SU-DHL-6 (cell line): ENCODE measurements around the gene COBL.

Source experiments
- H2AFZ ChIP-seq: fragments of 200-600 bp; sonication (generic); 2 replicates; pipeline ENCODE4 v1.6.1; 2014; ENCODE audit warnings: low read depth, mild to moderate bottlenecking, moderate library complexity, mixed read lengths, antibody characterized with exemption, low read length; ENCODE audit not compliant: severe bottlenecking
- H3F3A ChIP-seq: fragments of 200-600 bp; shearing (Covaris generic); 2 replicates; pipeline ENCODE4 v1.6.0; 2016; ENCODE audit warnings: antibody characterized with exemption, mild to moderate bottlenecking; ENCODE audit not compliant: insufficient read depth
- H3K27ac ChIP-seq: fragments of 200-600 bp; sonication (generic); 2 replicates; pipeline ENCODE4 v1.5.1; 2016; ENCODE audit warnings: low read depth, mild to moderate bottlenecking, low read length, moderate library complexity, mixed read lengths
- H3K27me3 ChIP-seq: fragments of 200-600 bp; sonication (generic), shearing (Covaris generic); 2 replicates; pipeline ENCODE4 v1.6.0; 2014; ENCODE audit warnings: mild to moderate bottlenecking, low read length
- H3K36me3 ChIP-seq: fragments of 200-600 bp; sonication (generic); 2 replicates; pipeline ENCODE4 v1.6.1; 2014; ENCODE audit warnings: mild to moderate bottlenecking, low read length, mixed read lengths
- H3K4me2 ChIP-seq: fragments of 300-600, 200-600 bp; shearing (Covaris generic), sonication (generic); 2 replicates; pipeline ENCODE4 v1.6.0; 2014; ENCODE audit warnings: low read length, low read depth, mild to moderate bottlenecking; ENCODE audit not compliant: poor library complexity, severe bottlenecking
- H3K4me3 ChIP-seq: fragments of 200-600 bp; sonication (generic); 2 replicates; pipeline ENCODE4 v1.5.1; 2014; ENCODE audit warnings: antibody characterized with exemption, low read length, mild to moderate bottlenecking, mixed read lengths; ENCODE audit not compliant: insufficient read depth, poor library complexity, severe bottlenecking
- H3K79me2 ChIP-seq: fragments of 200-600 bp; sonication (generic); 2 replicates; pipeline ENCODE4 v1.6.1; 2014; ENCODE audit warnings: mild to moderate bottlenecking, low read length, moderate library complexity; ENCODE audit not compliant: insufficient read depth
- H3K9ac ChIP-seq: fragments of 200-600 bp; sonication (generic); 2 replicates; pipeline ENCODE4 v1.7.0; 2014; ENCODE audit warnings: mild to moderate bottlenecking, low read length
- H3K9me2 ChIP-seq: fragments of 200-600 bp; sonication (generic); replicated peaks from 2 replicates; pipeline ENCODE4 v1.6.1; 2014; ENCODE audit warnings: low read length; ENCODE audit not compliant: insufficient read depth
- H3K9me3 ChIP-seq: fragments of 200-600 bp; sonication (generic); 2 replicates; pipeline ENCODE4 v1.6.1; 2014; ENCODE audit warnings: low read length, mixed read lengths; ENCODE audit not compliant: insufficient read depth
- H4K20me1 ChIP-seq: fragments of 200-600 bp; sonication (generic); 2 replicates; pipeline ENCODE4 v1.6.1; 2014; ENCODE audit warnings: low read depth, mild to moderate bottlenecking, antibody characterized with exemption, low read length, moderate library complexity, mixed read lengths
- CTCF ChIP-seq: fragments of 200-600 bp; sonication (generic); IDR thresholded peaks from one replicate; pipeline ENCODE4 v1.5.1; 2017; ENCODE audit warnings: antibody characterized with exemption, mild to moderate bottlenecking, low read length, moderate library complexity; ENCODE audit not compliant: insufficient read depth, poor library complexity, severe bottlenecking
- EZH2phosphoT487 ChIP-seq: fragments of 200-600 bp; sonication (generic), shearing (Covaris generic); conservative IDR thresholded peaks from 2 replicates; pipeline ENCODE4 v1.6.1; 2018; ENCODE audit warnings: mild to moderate bottlenecking, antibody characterized with exemption, low read length, moderate library complexity, mixed read lengths

The COBL gene

GRCh38 chr7:51289623-51290303 lies 26.8 kb downstream of the COBL start:
- Histone ChIP-seq H3K36me3 (no peaks in the 10 kb centered on the region), H3F3A (no peaks in the 10 kb centered on the region), H3K9me2 (no peaks in the 10 kb centered on the region), H3K9me3 (no peaks in the 10 kb centered on the region), H3K4me2 (no peak overlapping the region), H3K79me2 (no peaks in the 10 kb centered on the region), H3K9ac (no peak overlapping the region), H3K4me3 (no peak overlapping the region), H4K20me1 (no peaks in the 10 kb centered on the region), H3K27ac (no peak overlapping the region), H3K27me3 (no peaks in the 10 kb centered on the region; the same call in 1 of the 2 replicates), H2AFZ (no peak overlapping the region)
- TF ChIP-seq CTCF (no peak), EZH2phosphoT487 (no peak)

GRCh38 chr7:51288896-51289622 lies 27.6 kb downstream of the COBL start:
- Histone ChIP-seq H3F3A (no peaks in the 10 kb centered on the region), H3K4me3 (no peak overlapping the region), H3K27ac (no peak overlapping the region), H3K4me2 (no peak overlapping the region), H4K20me1 (no peaks in the 10 kb centered on the region), H3K9ac (no peak overlapping the region), H2AFZ (no peak overlapping the region), H3K79me2 (no peaks in the 10 kb centered on the region), H3K27me3 (no peaks in the 10 kb centered on the region; the same call in 1 of the 2 replicates), H3K9me3 (no peaks in the 10 kb centered on the region), H3K9me2 (no peaks in the 10 kb centered on the region), H3K36me3 (no peaks in the 10 kb centered on the region)
- no peak for TF ChIP-seq EZH2phosphoT487
- TF ChIP-seq CTCF: no peak

- H4K20me1 ChIP-seq: no peaks in the 10 kb centered on the region
- H3F3A ChIP-seq: no peaks in the 10 kb centered on the region
- no peaks in the 10 kb centered on the region for H3K79me2 ChIP-seq
- TF ChIP-seq EZH2phosphoT487: no peak
- TF ChIP-seq CTCF: no peak
- no peaks in the 10 kb centered on the region for H3K9me3 ChIP-seq
- H3K36me3 ChIP-seq: no peaks in the 10 kb centered on the region
- no peaks in the 10 kb centered on the region; the same call in 1 of the 2 replicates for H3K27me3 ChIP-seq
- H2AFZ ChIP-seq: no peak overlapping the region
- H3K9me2 ChIP-seq: no peaks in the 10 kb centered on the region
- no peak overlapping the region for H3K27ac ChIP-seq
- H3K9ac ChIP-seq: no peak overlapping the region
- H3K4me2 ChIP-seq: no peak overlapping the region
- H3K4me3 ChIP-seq: no peak overlapping the region
Observed at GRCh38 chr7:51286401-51286800, 30.2 kb downstream of the COBL start.
